HCT116 (cell line): ENCODE results near the gene SYNDIG1. TPM values are rescaled to one million over a fixed set of nuclear protein-coding genes. Genes with fewer than 3 reads are reported as not detected.

ENCODE experiments used
- ATAC-seq: fragments of 200-7000 bp; cut with Tn5 transposase; 2 replicates; pipeline ENCODE4 v1.9.1; 2020; ENCODE audit warnings: mild to moderate bottlenecking, moderate library complexity
- BruUV-seq: library from RNA; stranded (reverse); fragments of 400-500 nt; replicated peaks from 2 replicates; lab custom pipeline; 2021; lab: Mats Ljungman, UMichigan
- CTCF ChIA-PET: fragments of 300-600 bp; sonication (Branson Sonifier 250); formaldehyde crosslinking; loops from one replicate; lab custom pipeline; 2021; ENCODE audit warnings: antibody characterized with exemption; lab: Charles Lee
- POLR2A ChIA-PET: fragments of 300-600, 350-600 bp; sonication (Branson Sonifier 250); formaldehyde crosslinking; loops from one replicate; lab custom pipeline; 2021; ENCODE audit warnings: antibody characterized with exemption; lab: Charles Lee
- RAD21 ChIA-PET, 2 experiments: fragments of 300-600 bp; sonication (Branson Sonifier 250); formaldehyde crosslinking; loops; one replicate each; lab custom pipeline; 2023; ENCODE audit warnings: low total read pairs in 2 of 2; ENCODE audit not compliant: uncharacterized antibody in 2 of 2, unreplicated experiment in 2 of 2, low non-redundant PET in 1 of 2; lab: Charles Lee
- DNase-seq: peaks from one replicate; pipeline ENCODE4 v3.0.0-alpha.2; 2010; ENCODE audit warnings: low read depth, low spot score
- H2AFZ ChIP-seq: fragments of 200-600 bp; shearing (Covaris generic), sonication (generic); 2 replicates; pipeline ENCODE4 v1.6.1; 2017; ENCODE audit warnings: low read depth, mixed run types, mixed read lengths, antibody characterized with exemption, low read length; ENCODE audit not compliant: poor library complexity, severe bottlenecking
- H3K27ac ChIP-seq: 2 replicates; pipeline ENCODE4 v1.5.1; 2012; ENCODE audit warnings: low read depth, low read length
- H3K27me3 ChIP-seq: fragments of 200-600 bp; sonication (generic); 2 replicates; pipeline ENCODE4 v1.6.1; 2016; ENCODE audit warnings: mixed run types, low read length, mixed read lengths; ENCODE audit not compliant: insufficient read depth
- H3K36me3 ChIP-seq, 2 experiments: fragments of 200-500 bp in 1 of 2; fragments of 200-600 bp in 1 of 2; sonication (Bioruptor generic) in 1 of 2; sonication (generic) in 1 of 2; 2 replicates each; pipeline versions ENCODE4 v1.5.1 to v1.6.1; 2014 to 2016; ENCODE audit warnings: low read length in 2 of 2, inconsistent platforms in 1 of 2, mixed read lengths in 1 of 2, mixed run types in 1 of 2; ENCODE audit not compliant: insufficient read depth in 2 of 2, control insufficient read depth in 1 of 2
- H3K4me1 ChIP-seq, 2 experiments: fragments of 200-600 bp in 1 of 2; sonication (generic) in 1 of 2; 2 replicates each; pipeline versions ENCODE4 v1.5.1 to v1.6.1; 2012 to 2017; ENCODE audit warnings: low read length in 2 of 2, inconsistent platforms in 1 of 2, mild to moderate bottlenecking in 1 of 2, mixed read lengths in 1 of 2, mixed run types in 1 of 2, moderate library complexity in 1 of 2; ENCODE audit not compliant: insufficient read depth in 2 of 2, control insufficient read depth in 1 of 2
- H3K4me2 ChIP-seq: fragments of 200-600 bp; sonication (generic); 2 replicates; pipeline ENCODE4 v1.6.1; 2017; ENCODE audit warnings: mixed run types, low read length, mixed read lengths
- H3K4me3 ChIP-seq, 2 experiments: fragments of 200-600 bp in 1 of 2; sonication (generic) in 1 of 2; replicated peaks in 1 of 2; 2 replicates each; pipeline ENCODE4 v1.5.1; 2011 to 2016; ENCODE audit warnings: low read length in 2 of 2, control low read depth in 1 of 2, low read depth in 1 of 2, mild to moderate bottlenecking in 1 of 2, mixed read lengths in 1 of 2, mixed run types in 1 of 2
- H3K79me2 ChIP-seq: fragments of 200-600 bp; sonication (generic); 2 replicates; pipeline ENCODE4 v1.6.1; 2017; ENCODE audit warnings: mild to moderate bottlenecking, mixed run types, low read length, moderate library complexity, mixed read lengths; ENCODE audit not compliant: insufficient read depth
- H3K9ac ChIP-seq: fragments of 200-600 bp; sonication (generic); 2 replicates; pipeline ENCODE4 v1.6.1; 2016; ENCODE audit warnings: low read length, mixed read lengths
- H3K9me2 ChIP-seq: fragments of 200-600 bp; sonication (generic), shearing (Covaris generic); 2 replicates; pipeline ENCODE4 v1.6.1; 2017; ENCODE audit warnings: mixed run types, mild to moderate bottlenecking, moderate library complexity; ENCODE audit not compliant: insufficient read depth
- H3K9me3 ChIP-seq, 2 experiments: fragments of 200-500 bp in 1 of 2; fragments of 200-600 bp in 1 of 2; sonication (Bioruptor generic) in 1 of 2; sonication (generic) in 1 of 2; 2 replicates each; pipeline ENCODE4 v1.6.1; 2014 to 2017; ENCODE audit warnings: low read length in 2 of 2, mixed read lengths in 2 of 2, inconsistent platforms in 1 of 2, low read depth in 1 of 2, mild to moderate bottlenecking in 1 of 2, mixed run types in 1 of 2, moderate library complexity in 1 of 2; ENCODE audit not compliant: control insufficient read depth in 1 of 2, insufficient read depth in 1 of 2
- H4K20me1 ChIP-seq: fragments of 200-600 bp; sonication (generic), shearing (Covaris generic); 2 replicates; pipeline ENCODE4 v1.6.1; 2017; ENCODE audit warnings: mixed run types, mild to moderate bottlenecking, moderate library complexity; ENCODE audit not compliant: insufficient read depth
- ATF3 ChIP-seq: IDR thresholded peaks from 2 replicates; pipeline ENCODE4 v1.6.1; 2012
- CBX3 ChIP-seq: IDR thresholded peaks from 2 replicates; pipeline ENCODE4 v1.6.1; 2012; ENCODE audit warnings: low read depth
- CEBPB ChIP-seq: IDR thresholded peaks from 2 replicates; pipeline ENCODE4 v1.6.1; 2012; ENCODE audit warnings: low read depth
- CTCF ChIP-seq, 3 experiments: fragments of 200-600 bp in 1 of 3; sonication (generic) in 1 of 3; IDR thresholded peaks in 2 of 3; conservative IDR thresholded peaks in 1 of 3; 2 replicates each; pipeline ENCODE4 v1.5.1; 2012 to 2017; ENCODE audit warnings: low read depth in 2 of 3, low read length in 2 of 3, antibody characterized with exemption in 1 of 3, borderline replicate concordance in 1 of 3, control low read depth in 1 of 3, mild to moderate bottlenecking in 1 of 3, mixed read lengths in 1 of 3, mixed run types in 1 of 3, moderate library complexity in 1 of 3; ENCODE audit not compliant: insufficient read depth in 1 of 3
- ELF1 ChIP-seq: IDR thresholded peaks from 2 replicates; pipeline ENCODE4 v1.6.1; 2012; ENCODE audit warnings: low read depth, borderline replicate concordance
- EZH2phosphoT487 ChIP-seq: fragments of 200-600 bp; IDR thresholded peaks from 2 replicates; pipeline ENCODE4 v1.6.1; 2018; ENCODE audit warnings: antibody characterized with exemption, borderline replicate concordance
- FOSL1 ChIP-seq: IDR thresholded peaks from 2 replicates; pipeline ENCODE4 v1.6.1; 2012; ENCODE audit warnings: low read depth
- JUND ChIP-seq: IDR thresholded peaks from 2 replicates; pipeline ENCODE4 v1.6.1; 2012
- MAX ChIP-seq: IDR thresholded peaks from 2 replicates; pipeline ENCODE4 v1.6.1; 2012
- POLR2A ChIP-seq: IDR thresholded peaks from 2 replicates; pipeline ENCODE4 v1.7.0; 2011; ENCODE audit warnings: borderline replicate concordance; ENCODE audit not compliant: insufficient read depth, insufficient read length; ENCODE audit errors: extremely low read depth
- RAD21 ChIP-seq: IDR thresholded peaks from 2 replicates; pipeline ENCODE4 v1.6.1; 2012; ENCODE audit warnings: low read depth, mild to moderate bottlenecking
- REST ChIP-seq: IDR thresholded peaks from 2 replicates; pipeline ENCODE4 v1.6.1; 2012; ENCODE audit warnings: low read depth
- SIN3A ChIP-seq: IDR thresholded peaks from 2 replicates; pipeline ENCODE4 v1.6.1; 2012; ENCODE audit warnings: low read depth
- SP1 ChIP-seq: IDR thresholded peaks from 2 replicates; pipeline ENCODE4 v1.6.1; 2012; ENCODE audit warnings: low read depth
- SRF ChIP-seq: IDR thresholded peaks from 2 replicates; pipeline ENCODE4 v1.6.1; 2012; ENCODE audit warnings: low read depth
- TCF7L2 ChIP-seq: IDR thresholded peaks from 2 replicates; pipeline ENCODE4 v1.7.0; 2011; ENCODE audit warnings: borderline replicate concordance, inconsistent platforms; ENCODE audit not compliant: insufficient read depth, insufficient read length; ENCODE audit errors: extremely low read depth
- ZFX ChIP-seq: fragments of 450-650 bp; IDR thresholded peaks from 2 replicates; pipeline ENCODE4 v1.6.1; 2017
- intact Hi-C: fragments of 100-400 bp; cut with micrococcal nuclease; formaldehyde crosslinking; loops from 2 replicates; pipeline ENCODE4 v1.10.0; 2022
- total RNA-seq: library from RNA; stranded (reverse); gene quantifications from one replicate; pipeline ENCODE4 v1.2.1, GENCODE V29; 2021; ENCODE audit not compliant: unreplicated experiment

SYNDIG1 gene
- total RNA-seq, 1 experiment from 2014 or later = not detected

GRCh38 chr20:24566656-24567055, 97.2 kb downstream of the SYNDIG1 start:
- CTCF ChIA-PET = no interaction called here

More at GRCh38 chr20:24566656-24567055, 97.2 kb downstream of the SYNDIG1 start:
- no peak overlapping the region for H3K27ac ChIP-seq
- H3K36me3 ChIP-seq = no peaks in the 10 kb centered on the region
- intact Hi-C loops = no loop called here
- H3K9me3 ChIP-seq = no peaks in the 10 kb centered on the region
- RAD21 ChIA-PET = no interaction called here
- H3K79me2 ChIP-seq = no peaks in the 10 kb centered on the region
- ATAC-seq = no peak
- TF ChIP-seq REST (no peak), SIN3A (no peak), TCF7L2 (no peak), MAX (no peak), EZH2phosphoT487 (no peak), JUND (no peak), CTCF (IDR thresholded peaks at IDR 0.05 in 2 of 3, conservative IDR thresholded peaks at IDR 0.05 in 1 of 3; ENCODE audit: borderline replicate concordance in 1 of 3, insufficient read depth in 1 of 3, low read depth in 2 of 3, low read length in 2 of 3) (no peak), CEBPB (no peak), ATF3 (no peak), CBX3 (no peak), POLR2A (no peak), RAD21 (no peak), ZFX (no peak), FOSL1 (no peak), SP1 (no peak), ELF1 (no peak), SRF (no peak)
- H3K9ac ChIP-seq = no peak overlapping the region
- no peaks in the 10 kb centered on the region for H4K20me1 ChIP-seq
- H3K9me2 ChIP-seq = no peaks in the 10 kb centered on the region
- POLR2A ChIA-PET = no interaction called here
- BruUV-seq = no TSS peak
- H3K27me3 ChIP-seq = peaks cover 61% of the 10 kb centered on the region
- DNase-seq = no peak
- H2AFZ ChIP-seq = no peak overlapping the region
- no peaks in the 10 kb centered on the region for H3K4me1 ChIP-seq
- H3K4me3 ChIP-seq = no peak overlapping the region
- no peak overlapping the region for H3K4me2 ChIP-seq
